ENCODE measurements around the gene SPOCK1. TPM values are rescaled to one million over a fixed set of nuclear protein-coding genes. Genes with fewer than 3 reads are reported as not detected.

Gene SPOCK1
- total and polyA plus RNA-seq, 2 donors (not counting 3 experiments of a cell fraction or from before 2014, with no cell fraction given), result 144 to 280 TPM

DNA sequence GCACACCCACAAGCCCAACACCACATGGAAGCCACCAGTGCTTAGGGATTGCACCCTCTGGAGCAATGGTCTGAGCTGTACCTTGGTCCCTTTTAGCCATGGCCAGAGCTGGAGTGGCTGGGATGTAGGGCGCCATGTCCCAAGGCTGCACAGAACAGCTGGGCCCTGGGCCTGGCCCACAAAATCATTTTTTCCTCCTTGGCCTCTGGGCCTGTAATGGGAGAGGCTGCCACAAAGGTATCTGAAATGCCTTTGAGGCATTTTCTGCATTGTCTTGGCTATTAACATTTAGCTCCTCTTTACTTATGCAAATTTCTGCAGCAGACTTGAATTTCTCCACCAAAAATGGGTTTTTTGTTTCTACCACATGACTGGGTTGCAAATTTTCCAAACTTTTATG lies 117.6 kb downstream of the SPOCK1 start:
- Histone ChIP-seq H4K20me1 (replicated peaks; ENCODE audit: control insufficient read depth, extremely low read depth, insufficient read depth, low read length) (no peaks in the 10 kb centered on the region), H3K9me3 (replicated peaks; ENCODE audit: control insufficient read depth, insufficient read depth, low read length) (peaks cover 2% of the 10 kb centered on the region), H3K9me1 (replicated peaks; ENCODE audit: control insufficient read depth, extremely low read depth, insufficient read depth, low read length) (no peaks in the 10 kb centered on the region), H3K27ac (ENCODE audit: insufficient read depth, low read depth, low read length) (no peak overlapping the region), H3K79me2 (ENCODE audit: control insufficient read depth, insufficient read depth, low read length) (peaks cover 56% of the 10 kb centered on the region), H3K4me2 (ENCODE audit: insufficient read depth, low read length) (no peak overlapping the region), H3K4me1 (ENCODE audit: control insufficient read depth, extremely low read depth, insufficient read depth, low read length) (no peaks in the 10 kb centered on the region), H2AFZ (ENCODE audit: low read depth, low read length) (no peak overlapping the region), H3K36me3 (ENCODE audit: control insufficient read depth in 2 of 2, extremely low read depth in 1 of 2, insufficient read depth in 2 of 2, low read length in 2 of 2) (no peaks in the 10 kb centered on the region), H3K4me3 (replicated peaks in 1 of 3; ENCODE audit: insufficient read depth in 1 of 3, low read depth in 1 of 3, low read length in 3 of 3) (no peak overlapping the region), H3K9ac (replicated peaks; ENCODE audit: extremely low read depth, insufficient read depth, low read length) (no peak overlapping the region), H3K27me3 (ENCODE audit: control insufficient read depth in 2 of 2, insufficient read depth in 2 of 2, low read length in 2 of 2) (no peaks in the 10 kb centered on the region)
- BruUV-seq (replicated peaks), result no TSS peak
- ChIA-PET POLR2A (no interaction called here), CTCF (no interaction called here)
- FAIRE-seq (no peak), DNase-seq (ENCODE audit: low read depth, low spot score) (no peak)
- TF ChIP-seq GATA2 (IDR thresholded peaks at IDR 0.05; ENCODE audit: insufficient read depth, insufficient read length, low read depth, low read length), result no peak
- TF ChIP-seq POLR2A (IDR thresholded peaks at IDR 0.05; ENCODE audit: low read depth, low read length), result no peak
- TF ChIP-seq EZH2 (IDR thresholded peaks at IDR 0.05; ENCODE audit: borderline replicate concordance, low read depth, low read length, severe bottlenecking), result no peak
- TF ChIP-seq FOS (IDR thresholded peaks at IDR 0.05; ENCODE audit: borderline replicate concordance, insufficient read depth, low read length), result no peak
- TF ChIP-seq, protein P1, sequence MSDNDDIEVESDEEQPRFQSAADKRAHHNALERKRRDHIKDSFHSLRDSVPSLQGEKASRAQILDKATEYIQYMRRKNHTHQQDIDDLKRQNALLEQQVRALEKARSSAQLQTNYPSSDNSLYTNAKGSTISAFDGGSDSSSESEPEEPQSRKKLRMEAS (IDR thresholded peaks at IDR 0.05; ENCODE audit: insufficient read depth, insufficient read length), result no peak
- TF ChIP-seq POLR2AphosphoS5 (IDR thresholded peaks at IDR 0.05; ENCODE audit: insufficient read depth, low read depth, low read length), result no peak
- no peak for TF ChIP-seq MYC (IDR thresholded peaks at IDR 0.05; ENCODE audit: low read depth, low read length)
- TF ChIP-seq, protein P2, sequence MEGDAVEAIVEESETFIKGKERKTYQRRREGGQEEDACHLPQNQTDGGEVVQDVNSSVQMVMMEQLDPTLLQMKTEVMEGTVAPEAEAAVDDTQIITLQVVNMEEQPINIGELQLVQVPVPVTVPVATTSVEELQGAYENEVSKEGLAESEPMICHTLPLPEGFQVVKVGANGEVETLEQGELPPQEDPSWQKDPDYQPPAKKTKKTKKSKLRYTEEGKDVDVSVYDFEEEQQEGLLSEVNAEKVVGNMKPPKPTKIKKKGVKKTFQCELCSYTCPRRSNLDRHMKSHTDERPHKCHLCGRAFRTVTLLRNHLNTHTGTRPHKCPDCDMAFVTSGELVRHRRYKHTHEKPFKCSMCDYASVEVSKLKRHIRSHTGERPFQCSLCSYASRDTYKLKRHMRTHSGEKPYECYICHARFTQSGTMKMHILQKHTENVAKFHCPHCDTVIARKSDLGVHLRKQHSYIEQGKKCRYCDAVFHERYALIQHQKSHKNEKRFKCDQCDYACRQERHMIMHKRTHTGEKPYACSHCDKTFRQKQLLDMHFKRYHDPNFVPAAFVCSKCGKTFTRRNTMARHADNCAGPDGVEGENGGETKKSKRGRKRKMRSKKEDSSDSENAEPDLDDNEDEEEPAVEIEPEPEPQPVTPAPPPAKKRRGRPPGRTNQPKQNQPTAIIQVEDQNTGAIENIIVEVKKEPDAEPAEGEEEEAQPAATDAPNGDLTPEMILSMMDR (IDR thresholded peaks at IDR 0.05; ENCODE audit: extremely low read depth in 1 of 2, insufficient read depth in 1 of 2, low read depth in 1 of 2, low read length in 2 of 2), result no peak
- no peak for TF ChIP-seq JUN (IDR thresholded peaks at IDR 0.05; ENCODE audit: borderline replicate concordance, insufficient read depth, insufficient read length, low read depth)
- dilution Hi-C loops (cut with MboI; ENCODE audit: extremely low pct_ligation_motif_present, low sequenced_read_pairs), result no loop called here
- intact Hi-C loops (cut with micrococcal nuclease), result no loop called here

Measured in endothelial cell of umbilical vein (primary cell).